Activated CD4-positive, alpha-beta memory T cell treated with anti-CD3 and anti-CD28 coated beads for 36 hours (primary cell): ENCODE data around the gene CLCN2. TPM values are rescaled to one million over a fixed set of nuclear protein-coding genes. Genes with fewer than 3 reads are reported as not detected.
"Not testable (repeated sequence)": the region's sequence is repeated elsewhere in the genome, so short reads cannot be mapped to it uniquely, and the experiment has no call there.

ENCODE experiments used
- CTCF ChIA-PET: fragments of 350-600 bp; sonication (Branson Sonifier 250); formaldehyde crosslinking; loops from one replicate; lab custom pipeline; 2021; ENCODE audit warnings: antibody characterized with exemption, inconsistent platforms; lab: Charles Lee
- POLR2A ChIA-PET: fragments of 350-600 bp; sonication (Branson Sonifier 250); formaldehyde crosslinking; loops from one replicate; lab custom pipeline; 2021; ENCODE audit warnings: antibody characterized with exemption; lab: Charles Lee
- DNase-seq: peaks from one replicate; pipeline ENCODE4 v3.0.0-alpha.2; 2020
- H3K27ac Mint-ChIP-seq: one replicate; pipeline ENCODE4 v1.8.0; 2021; ENCODE audit warnings: mixed read lengths
- H3K27me3 Mint-ChIP-seq: one replicate; pipeline ENCODE4 v1.8.0; 2021; ENCODE audit warnings: mixed read lengths
- H3K36me3 Mint-ChIP-seq: one replicate; pipeline ENCODE4 v1.8.0; 2021; ENCODE audit warnings: mixed read lengths
- H3K4me1 Mint-ChIP-seq: one replicate; pipeline ENCODE4 v1.8.0; 2021; ENCODE audit warnings: low read depth, mixed read lengths
- H3K4me3 Mint-ChIP-seq: one replicate; pipeline ENCODE4 v1.8.0; 2021; ENCODE audit warnings: mild to moderate bottlenecking, mixed read lengths
- H3K9me3 Mint-ChIP-seq: one replicate; pipeline ENCODE4 v1.8.0; 2021; ENCODE audit warnings: mixed read lengths
- intact Hi-C: fragments of 100-400 bp; cut with micrococcal nuclease; formaldehyde crosslinking; loops from one replicate; pipeline ENCODE4 v1.15.1; 2023
- total RNA-seq, 2 experiments: library from RNA; stranded (reverse); gene quantifications; one replicate each; pipeline ENCODE4 v1.2.3, GENCODE V29; 2021

The CLCN2 gene
- total RNA-seq, 2 experiments from 2014 or later, result 3.2 to 3.7 TPM

- POLR2A ChIA-PET, result interaction anchor here (1.0 kb wide), 1 partner anchor 14 kb away, joined by 3 read pairs; no protein-coding TSS in a partner anchor
- no peak overlapping the region for H3K27ac Mint-ChIP-seq
- H3K9me3 Mint-ChIP-seq, result no peaks in the 10 kb centered on the region
- peaks cover 2% of the 10 kb centered on the region for H3K36me3 Mint-ChIP-seq
- no peaks in the 10 kb centered on the region for H3K4me1 Mint-ChIP-seq
- CTCF ChIA-PET, result no interaction called here
- H3K4me3 Mint-ChIP-seq, result no peak overlapping the region
- no peaks in the 10 kb centered on the region for H3K27me3 Mint-ChIP-seq
- intact Hi-C loops, result no loop called here
- no peak for DNase-seq
These were observed 13.4 kb downstream of the CLCN2 start for GRCh38 chr3:184348057-184348382.

- Mint-ChIP-seq H3K9me3 (no peaks in the 10 kb centered on the region), H3K4me3 (no peak overlapping the region), H3K27ac (no peak overlapping the region), H3K27me3 (no peaks in the 10 kb centered on the region), H3K36me3 (peaks cover 2% of the 10 kb centered on the region), H3K4me1 (no peaks in the 10 kb centered on the region)
- ChIA-PET POLR2A (no interaction called here), CTCF (interaction anchor here (1.5 kb wide), 1 partner anchor 15 kb away, joined by 3 read pairs; no protein-coding TSS in a partner anchor)
- intact Hi-C loops, result no loop called here
- DNase-seq, result no peak
These were observed 13.9 kb downstream of the CLCN2 start for GRCh38 chr3:184347321-184348056.

GRCh38 chr3:184346480-184347190 is 14.8 kb downstream of the CLCN2 start:
- no peaks in the 10 kb centered on the region for H3K4me1 Mint-ChIP-seq
- intact Hi-C loops, result no loop called here
- CTCF ChIA-PET, result interaction anchor here (1.5 kb wide), 1 partner anchor 15 kb away, joined by 3 read pairs; no protein-coding TSS in a partner anchor
- H3K4me3 Mint-ChIP-seq, result no peak overlapping the region
- POLR2A ChIA-PET, result no interaction called here
- no peak for DNase-seq
- no peak overlapping the region for H3K27ac Mint-ChIP-seq
- peaks cover 2% of the 10 kb centered on the region for H3K36me3 Mint-ChIP-seq
- no peaks in the 10 kb centered on the region for H3K27me3 Mint-ChIP-seq
- H3K9me3 Mint-ChIP-seq, result no peaks in the 10 kb centered on the region

GRCh38 chr3:184345317-184346144 is 15.9 kb downstream of the CLCN2 start:
- Mint-ChIP-seq H3K4me3 (no peak overlapping the region), H3K9me3 (no peaks in the 10 kb centered on the region), H3K36me3 (peaks cover 2% of the 10 kb centered on the region), H3K4me1 (no peaks in the 10 kb centered on the region), H3K27me3 (no peaks in the 10 kb centered on the region), H3K27ac (no peak overlapping the region)
- ChIA-PET POLR2A (no interaction called here), CTCF (interaction anchor here (0.5 to 1.5 kb wide), 3 partner anchors 9 to 22 kb away, joined by 3 to 9 read pairs (median 3); no protein-coding TSS in a partner anchor)
- intact Hi-C loops, result no loop called here
- peak; percentile 26 for DNase-seq

GRCh38 chr3:184344579-184345316 is 16.7 kb downstream of the CLCN2 start:
- H3K4me1 Mint-ChIP-seq, result no peaks in the 10 kb centered on the region
- POLR2A ChIA-PET, result no interaction called here
- H3K36me3 Mint-ChIP-seq, result peaks cover 2% of the 10 kb centered on the region
- H3K9me3 Mint-ChIP-seq, result no peaks in the 10 kb centered on the region
- intact Hi-C loops, result no loop called here
- CTCF ChIA-PET, result interaction anchor here (0.5 to 1.1 kb wide), 2 partner anchors 10 to 23 kb away, joined by 3 to 9 read pairs; no protein-coding TSS in a partner anchor
- no peaks in the 10 kb centered on the region for H3K27me3 Mint-ChIP-seq
- no peak for DNase-seq
- H3K27ac Mint-ChIP-seq, result no peak overlapping the region
- no peak overlapping the region for H3K4me3 Mint-ChIP-seq

- H3K4me3 Mint-ChIP-seq, result no peak overlapping the region
- POLR2A ChIA-PET, result no interaction called here
- no peak for DNase-seq
- no peaks in the 10 kb centered on the region for H3K9me3 Mint-ChIP-seq
- intact Hi-C loops, result no loop called here
- H3K27me3 Mint-ChIP-seq, result no peaks in the 10 kb centered on the region
- CTCF ChIA-PET, result interaction anchor here (2.4 kb wide), 1 partner anchor 11 kb away, joined by 7 read pairs; no protein-coding TSS in a partner anchor
- peaks cover under 1% of the 10 kb centered on the region for H3K4me1 Mint-ChIP-seq
- H3K36me3 Mint-ChIP-seq, result peaks cover 2% of the 10 kb centered on the region
- no peak overlapping the region for H3K27ac Mint-ChIP-seq
These were observed 18.1 kb downstream of the CLCN2 start for GRCh38 chr3:184343200-184343876.

- POLR2A ChIA-PET, result no interaction called here
- H3K4me3 Mint-ChIP-seq, result no peak overlapping the region
- peaks cover 13% of the 10 kb centered on the region for H3K4me1 Mint-ChIP-seq
- CTCF ChIA-PET, result interaction anchor here (2.4 kb wide), 1 partner anchor 13 kb away, joined by 7 read pairs; no protein-coding TSS in a partner anchor
- peaks cover 2% of the 10 kb centered on the region for H3K36me3 Mint-ChIP-seq
- intact Hi-C loops, result no loop called here
- DNase-seq, result no peak
- H3K27me3 Mint-ChIP-seq, result no peaks in the 10 kb centered on the region
- no peak overlapping the region for H3K27ac Mint-ChIP-seq
- H3K9me3 Mint-ChIP-seq, result no peaks in the 10 kb centered on the region
These were observed 19.5 kb downstream of the CLCN2 start for GRCh38 chr3:184341925-184342324.

- H3K27ac Mint-ChIP-seq, H3K9me3 Mint-ChIP-seq, DNase-seq, intact Hi-C loops, H3K4me3 Mint-ChIP-seq, POLR2A ChIA-PET, H3K36me3 Mint-ChIP-seq, H3K27me3 Mint-ChIP-seq: not testable (repeated sequence)
- CTCF ChIA-PET, result interaction anchor here (1.2 to 3.3 kb wide), 2 partner anchors 9 to 15 kb away, joined by 3 to 23 read pairs; no protein-coding TSS in a partner anchor
- peaks cover 28% of the 10 kb centered on the region for H3K4me1 Mint-ChIP-seq
These were observed 21.8 kb downstream of the CLCN2 start for GRCh38 chr3:184339451-184340135.

- H3K27ac Mint-ChIP-seq, result no peak overlapping the region
- H3K36me3 Mint-ChIP-seq, result peaks cover 4% of the 10 kb centered on the region
- H3K4me1 Mint-ChIP-seq, result peaks cover 34% of the 10 kb centered on the region
- intact Hi-C loops, result no loop called here
- DNase-seq, result no peak
- ChIA-PET POLR2A (interaction anchor here (1.1 kb wide), 1 partner anchor 23 kb away, joined by 4 read pairs; no protein-coding TSS in a partner anchor), CTCF (interaction anchor here (1.2 to 3.3 kb wide), 2 partner anchors 10 to 15 kb away, joined by 3 to 23 read pairs; no protein-coding TSS in a partner anchor)
- H3K4me3 Mint-ChIP-seq, result no peak overlapping the region
- no peaks in the 10 kb centered on the region for H3K27me3 Mint-ChIP-seq
- H3K9me3 Mint-ChIP-seq, result no peaks in the 10 kb centered on the region
These were observed 22.4 kb downstream of the CLCN2 start for GRCh38 chr3:184339001-184339400.

- POLR2A ChIA-PET, result interaction anchor here (1.1 kb wide), 1 partner anchor 24 kb away, joined by 4 read pairs; no protein-coding TSS in a partner anchor
- no peak overlapping the region for H3K4me3 Mint-ChIP-seq
- DNase-seq, result peak; percentile 41
These were observed 22.9 kb downstream of the CLCN2 start for GRCh38 chr3:184338511-184338945.

More at GRCh38 chr3:184338511-184338945, 22.9 kb downstream of the CLCN2 start:
- peaks cover 39% of the 10 kb centered on the region for H3K4me1 Mint-ChIP-seq
- H3K9me3 Mint-ChIP-seq, result no peaks in the 10 kb centered on the region
- H3K27me3 Mint-ChIP-seq, result no peaks in the 10 kb centered on the region
- H3K36me3 Mint-ChIP-seq, result peaks cover 5% of the 10 kb centered on the region
- CTCF ChIA-PET, result interaction anchor here (0.6 to 3.3 kb wide), 3 partner anchors 10 to 72 kb away, joined by 3 to 23 read pairs (median 4); no protein-coding TSS in a partner anchor
- no peak overlapping the region for H3K27ac Mint-ChIP-seq
- intact Hi-C loops, result no loop called here
